Stimulated activated CD8-positive, alpha-beta memory T cell treated with anti-CD3 and anti-CD28 coated beads, Interleukin-7, amount 100 ng/mL, for 24 hours (primary cell): ENCODE measurements around the gene SGCD.
"Not testable (repeated sequence)": the region's sequence is repeated elsewhere in the genome, so short reads cannot be mapped to it uniquely, and the experiment has no call there.

Source experiments
- DNase-seq: peaks from one replicate; pipeline ENCODE4 v3.0.0-alpha.2; 2020; ENCODE audit warnings: low read depth

SGCD gene

GRCh38 chr5:156582193-156582598, 255.2 kb downstream of the SGCD start:
- DNase-seq: no peak

GRCh38 chr5:156584871-156585270, 257.9 kb downstream of the SGCD start:
- DNase-seq: no peak

GRCh38 chr5:156585999-156586398, 259.0 kb downstream of the SGCD start:
- DNase-seq: no peak

- DNase-seq: no peak
Measured at GRCh38 chr5:156587012-156587411, 260.0 kb downstream of the SGCD start.

- no peak for DNase-seq
Measured at GRCh38 chr5:156588306-156588705, 261.3 kb downstream of the SGCD start.

GRCh38 chr5:156589104-156589945, 262.4 kb downstream of the SGCD start:
- no peak for DNase-seq

- DNase-seq: no peak
Measured at GRCh38 chr5:156589946-156590216, 262.9 kb downstream of the SGCD start.

- no peak for DNase-seq
Measured at GRCh38 chr5:156590978-156591377, 264.0 kb downstream of the SGCD start.

GRCh38 chr5:156591631-156592030, 264.7 kb downstream of the SGCD start:
- no peak for DNase-seq

- DNase-seq: no peak
Measured at GRCh38 chr5:156593546-156593945, 266.6 kb downstream of the SGCD start.

- no peak for DNase-seq
Measured at GRCh38 chr5:156594406-156594805, 267.4 kb downstream of the SGCD start.

- no peak for DNase-seq
Measured at GRCh38 chr5:156595132-156595787, 268.3 kb downstream of the SGCD start.

GRCh38 chr5:156597276-156597675, 270.3 kb downstream of the SGCD start:
- DNase-seq: no peak

- DNase-seq: no peak
Measured at GRCh38 chr5:156598964-156599363, 272.0 kb downstream of the SGCD start.

- not testable (repeated sequence) for DNase-seq
Measured at GRCh38 chr5:156610582-156610981, 283.6 kb downstream of the SGCD start.

GRCh38 chr5:156615901-156616300, 288.9 kb downstream of the SGCD start:
- DNase-seq: no peak

GRCh38 chr5:156617426-156617825, 290.5 kb downstream of the SGCD start:
- DNase-seq: no peak

GRCh38 chr5:156618601-156619000, 291.6 kb downstream of the SGCD start:
- no peak for DNase-seq

- no peak for DNase-seq
Measured at GRCh38 chr5:156621719-156622118, 294.8 kb downstream of the SGCD start.

- DNase-seq: no peak
Measured at GRCh38 chr5:156623381-156624040, 296.5 kb downstream of the SGCD start.

- DNase-seq: no peak
Measured at GRCh38 chr5:156624686-156625085, 297.7 kb downstream of the SGCD start.

- DNase-seq: no peak
Measured at GRCh38 chr5:156628421-156628820, 301.5 kb downstream of the SGCD start.

GRCh38 chr5:156631005-156631404, 304.0 kb downstream of the SGCD start:
- no peak for DNase-seq
